ENCODE measurements around the gene RBCK1. TPM values are rescaled to one million over a fixed set of nuclear protein-coding genes. Genes with fewer than 3 reads are reported as not detected.

The RBCK1 gene
- total and polyA plus RNA-seq, 10 of the 15 experiments (the other 5 are each of a cell fraction or from before 2014, with no cell fraction given), result 14.1 to 99.7 (median 76.0) TPM

DNA sequence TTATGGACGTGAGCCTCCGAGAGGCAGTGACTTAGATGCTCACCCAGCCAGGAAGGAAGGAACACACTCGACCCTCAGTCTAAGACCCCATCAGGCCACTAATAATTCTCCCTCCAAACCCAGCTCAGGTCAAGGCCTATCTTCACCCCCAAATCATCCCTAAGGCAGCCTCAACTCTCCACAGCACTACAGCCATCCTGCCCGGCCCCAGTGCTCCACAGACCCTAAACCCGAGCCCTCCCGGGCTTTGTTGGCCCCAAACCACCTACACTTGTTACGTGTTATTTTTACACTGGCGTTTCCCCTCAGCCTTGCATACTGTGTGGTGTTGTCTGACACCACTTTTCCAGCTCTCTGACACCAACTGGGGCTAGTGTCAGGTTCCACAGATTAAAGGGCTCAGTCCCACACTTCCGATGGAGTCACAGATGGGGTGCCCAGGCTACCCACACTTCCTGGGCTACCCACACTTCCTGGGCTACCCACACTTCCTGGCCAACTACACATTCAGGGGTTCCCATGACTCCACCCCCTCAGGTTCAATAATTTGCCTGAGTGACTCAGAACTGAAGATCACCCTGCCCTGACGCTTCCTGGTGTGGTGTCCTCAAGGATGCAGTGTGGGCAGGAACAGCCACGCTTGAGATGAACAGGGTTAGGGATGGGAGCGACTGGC lies 25.3 kb downstream of the RBCK1 start (continued):
- TF ChIP-seq ZNF217 (IDR thresholded peaks at IDR 0.05), result no peak
- no peak for TF ChIP-seq HDAC6 (IDR thresholded peaks at IDR 0.05; ENCODE audit: unreplicated experiment)
- no peak for TF ChIP-seq HDAC2 (IDR thresholded peaks at IDR 0.05)
- TF ChIP-seq GABPA (IDR thresholded peaks at IDR 0.05; ENCODE audit: low read depth), result no peak
- TF ChIP-seq CHD1 (IDR thresholded peaks at IDR 0.05; ENCODE audit: low read depth, low read length), result no peak
- TF ChIP-seq JUNB (IDR thresholded peaks at IDR 0.05), result peak; percentile 86
- TF ChIP-seq SUPT20H (IDR thresholded peaks at IDR 0.05; ENCODE audit: borderline replicate concordance, control insufficient read depth, low read depth, low read length), result no peak
- TF ChIP-seq, protein P1, sequence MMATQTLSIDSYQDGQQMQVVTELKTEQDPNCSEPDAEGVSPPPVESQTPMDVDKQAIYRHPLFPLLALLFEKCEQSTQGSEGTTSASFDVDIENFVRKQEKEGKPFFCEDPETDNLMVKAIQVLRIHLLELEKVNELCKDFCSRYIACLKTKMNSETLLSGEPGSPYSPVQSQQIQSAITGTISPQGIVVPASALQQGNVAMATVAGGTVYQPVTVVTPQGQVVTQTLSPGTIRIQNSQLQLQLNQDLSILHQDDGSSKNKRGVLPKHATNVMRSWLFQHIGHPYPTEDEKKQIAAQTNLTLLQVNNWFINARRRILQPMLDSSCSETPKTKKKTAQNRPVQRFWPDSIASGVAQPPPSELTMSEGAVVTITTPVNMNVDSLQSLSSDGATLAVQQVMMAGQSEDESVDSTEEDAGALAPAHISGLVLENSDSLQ (IDR thresholded peaks at IDR 0.05), result peak; percentile 45; the same call in 1 of the 2 replicates
- TF ChIP-seq MXI1 (IDR thresholded peaks at IDR 0.05; ENCODE audit: low read depth, low read length), result no peak
- no peak for TF ChIP-seq YBX1 (IDR thresholded peaks at IDR 0.05)
- TF ChIP-seq MYC (IDR thresholded peaks at IDR 0.05; ENCODE audit: insufficient read depth, insufficient read length, insufficient replicate concordance, low read length, severe bottlenecking), result no peak
- TF ChIP-seq ZSCAN29 (IDR thresholded peaks at IDR 0.05), result no peak
- no peak; the same call in 1 of the 2 replicates for TF ChIP-seq POLR2A (IDR thresholded peaks at IDR 0.05; ENCODE audit: low read depth, low read length)
- TF ChIP-seq ZNF274 (IDR thresholded peaks at IDR 0.05; ENCODE audit: insufficient read depth, insufficient read length), result no peak
- TF ChIP-seq SMARCA5 (IDR thresholded peaks at IDR 0.05), result no peak
- TF ChIP-seq ZNF24 (IDR thresholded peaks at IDR 0.05), result no peak
- TF ChIP-seq RAD21 (IDR thresholded peaks at IDR 0.05; ENCODE audit: insufficient read depth, low read depth, low read length), result no peak
- no peak for TF ChIP-seq PAX8 (IDR thresholded peaks at IDR 0.05)
- peak; percentile 30; the same call in 1 of the 2 replicates for TF ChIP-seq POLR2AphosphoS5 (IDR thresholded peaks at IDR 0.05; ENCODE audit: low read length)
- TF ChIP-seq IKZF2 (IDR thresholded peaks at IDR 0.05), result peak; percentile 96 to 97
- no peak for TF ChIP-seq CBX3 (IDR thresholded peaks at IDR 0.05; ENCODE audit: borderline replicate concordance, low read depth)
- no peak for TF ChIP-seq NFYB (IDR thresholded peaks at IDR 0.05; ENCODE audit: insufficient read depth, low read depth, low read length)
- TF ChIP-seq FOXK2 (IDR thresholded peaks at IDR 0.05), result no peak
- TF ChIP-seq ZNF384 (IDR thresholded peaks at IDR 0.05; ENCODE audit: borderline replicate concordance, low read depth, low read length), result no peak
- no peak for TF ChIP-seq ZNF207 (IDR thresholded peaks at IDR 0.05; ENCODE audit: borderline replicate concordance)
- TF ChIP-seq, protein P2, sequence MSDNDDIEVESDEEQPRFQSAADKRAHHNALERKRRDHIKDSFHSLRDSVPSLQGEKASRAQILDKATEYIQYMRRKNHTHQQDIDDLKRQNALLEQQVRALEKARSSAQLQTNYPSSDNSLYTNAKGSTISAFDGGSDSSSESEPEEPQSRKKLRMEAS (IDR thresholded peaks at IDR 0.05; ENCODE audit: low read depth, low read length), result no peak
- TF ChIP-seq STAT3 (IDR thresholded peaks at IDR 0.05; ENCODE audit: low read depth, low read length), result no peak
- TF ChIP-seq, protein P3, sequence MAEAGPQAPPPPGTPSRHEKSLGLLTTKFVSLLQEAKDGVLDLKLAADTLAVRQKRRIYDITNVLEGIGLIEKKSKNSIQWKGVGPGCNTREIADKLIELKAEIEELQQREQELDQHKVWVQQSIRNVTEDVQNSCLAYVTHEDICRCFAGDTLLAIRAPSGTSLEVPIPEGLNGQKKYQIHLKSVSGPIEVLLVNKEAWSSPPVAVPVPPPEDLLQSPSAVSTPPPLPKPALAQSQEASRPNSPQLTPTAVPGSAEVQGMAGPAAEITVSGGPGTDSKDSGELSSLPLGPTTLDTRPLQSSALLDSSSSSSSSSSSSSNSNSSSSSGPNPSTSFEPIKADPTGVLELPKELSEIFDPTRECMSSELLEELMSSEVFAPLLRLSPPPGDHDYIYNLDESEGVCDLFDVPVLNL (IDR thresholded peaks at IDR 0.05; ENCODE audit: low read depth, low read length), result no peak
- no peak for TF ChIP-seq MYB (IDR thresholded peaks at IDR 0.05; ENCODE audit: borderline replicate concordance, low read depth, low read length)

Measured in GM12878 (cell line).